GM12801 (cell line): ENCODE data around the gene ZNF805.

Experiments
- TF ChIP-seq, protein P1 (sequence below): IDR thresholded peaks from one replicate; pipeline ENCODE4 v1.5.1; 2011; ENCODE audit warnings: control low read depth; ENCODE audit not compliant: insufficient read length; ENCODE audit errors: extremely low read depth

Gene ZNF805

GRCh38 chr19:57290970-57291369, 50.5 kb downstream of the ZNF805 start:
- TF ChIP-seq, protein P1, sequence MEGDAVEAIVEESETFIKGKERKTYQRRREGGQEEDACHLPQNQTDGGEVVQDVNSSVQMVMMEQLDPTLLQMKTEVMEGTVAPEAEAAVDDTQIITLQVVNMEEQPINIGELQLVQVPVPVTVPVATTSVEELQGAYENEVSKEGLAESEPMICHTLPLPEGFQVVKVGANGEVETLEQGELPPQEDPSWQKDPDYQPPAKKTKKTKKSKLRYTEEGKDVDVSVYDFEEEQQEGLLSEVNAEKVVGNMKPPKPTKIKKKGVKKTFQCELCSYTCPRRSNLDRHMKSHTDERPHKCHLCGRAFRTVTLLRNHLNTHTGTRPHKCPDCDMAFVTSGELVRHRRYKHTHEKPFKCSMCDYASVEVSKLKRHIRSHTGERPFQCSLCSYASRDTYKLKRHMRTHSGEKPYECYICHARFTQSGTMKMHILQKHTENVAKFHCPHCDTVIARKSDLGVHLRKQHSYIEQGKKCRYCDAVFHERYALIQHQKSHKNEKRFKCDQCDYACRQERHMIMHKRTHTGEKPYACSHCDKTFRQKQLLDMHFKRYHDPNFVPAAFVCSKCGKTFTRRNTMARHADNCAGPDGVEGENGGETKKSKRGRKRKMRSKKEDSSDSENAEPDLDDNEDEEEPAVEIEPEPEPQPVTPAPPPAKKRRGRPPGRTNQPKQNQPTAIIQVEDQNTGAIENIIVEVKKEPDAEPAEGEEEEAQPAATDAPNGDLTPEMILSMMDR: no peak

GRCh38 chr19:57292547-57292946, 52.1 kb downstream of the ZNF805 start:
- TF ChIP-seq, protein P1: no peak

- TF ChIP-seq, protein P1: no peak
These were observed 53.3 kb downstream of the ZNF805 start for GRCh38 chr19:57293719-57294118.

GRCh38 chr19:57302020-57302465, 61.6 kb downstream of the ZNF805 start:
- TF ChIP-seq, protein P1: no peak

DNA sequence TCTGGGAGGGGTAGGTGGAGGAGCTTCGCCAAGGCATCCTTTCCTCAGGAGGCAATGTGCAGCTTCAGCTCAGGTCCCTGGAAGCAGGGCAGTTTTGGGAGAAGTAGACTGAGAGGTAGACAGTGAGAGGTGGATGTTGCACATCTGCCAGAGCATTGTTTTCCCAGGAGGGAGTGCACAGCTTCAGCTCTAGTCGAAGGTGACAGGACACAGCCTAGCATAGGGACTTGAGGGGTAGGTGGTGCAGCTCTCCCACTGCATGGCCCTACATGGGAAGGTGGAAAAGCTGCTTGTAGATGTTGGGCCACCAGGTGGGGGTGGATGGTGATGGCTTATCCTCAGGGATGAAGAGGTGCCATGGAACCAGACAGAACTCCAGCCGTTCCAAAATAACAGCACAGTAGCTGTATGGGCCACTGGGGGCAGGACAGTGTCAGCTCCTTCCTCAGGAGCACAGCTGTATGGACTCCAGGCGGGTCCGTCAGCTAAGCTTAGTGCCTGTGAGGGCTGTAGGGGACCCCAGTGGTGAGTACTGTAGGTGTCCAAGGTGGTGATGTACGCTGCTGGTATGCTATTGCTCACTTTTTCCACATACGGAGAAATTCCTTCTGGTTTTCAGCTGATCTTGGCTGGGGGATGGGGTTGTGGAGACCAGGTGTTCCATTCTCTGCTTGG, 62.4 kb downstream of the ZNF805 start:
- TF ChIP-seq, protein P1: no peak
